ENCODE results near the gene KRTAP17-1.

The KRTAP17-1 gene

DNA sequence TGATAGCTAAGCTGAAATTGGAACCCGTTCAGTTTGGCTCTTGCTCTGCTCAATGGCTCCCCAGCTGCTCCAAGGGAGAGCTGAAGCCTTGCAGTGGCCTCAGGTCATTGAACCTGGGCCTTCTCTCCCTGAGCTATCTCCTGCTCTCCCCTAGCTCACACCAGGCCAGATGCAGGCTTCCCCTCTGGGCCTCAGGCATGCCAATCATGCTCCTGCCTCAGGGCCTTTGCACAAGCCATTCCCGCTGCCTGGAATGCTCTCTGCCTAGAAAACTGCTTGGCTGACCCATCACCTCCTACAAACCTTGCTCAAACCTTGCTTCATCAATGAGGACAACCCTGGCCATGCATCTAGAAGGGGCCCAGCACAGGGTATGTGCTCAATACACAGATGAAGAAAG is 16.7 kb upstream of the KRTAP17-1 start:
- no peak for DNase-seq

DNA sequence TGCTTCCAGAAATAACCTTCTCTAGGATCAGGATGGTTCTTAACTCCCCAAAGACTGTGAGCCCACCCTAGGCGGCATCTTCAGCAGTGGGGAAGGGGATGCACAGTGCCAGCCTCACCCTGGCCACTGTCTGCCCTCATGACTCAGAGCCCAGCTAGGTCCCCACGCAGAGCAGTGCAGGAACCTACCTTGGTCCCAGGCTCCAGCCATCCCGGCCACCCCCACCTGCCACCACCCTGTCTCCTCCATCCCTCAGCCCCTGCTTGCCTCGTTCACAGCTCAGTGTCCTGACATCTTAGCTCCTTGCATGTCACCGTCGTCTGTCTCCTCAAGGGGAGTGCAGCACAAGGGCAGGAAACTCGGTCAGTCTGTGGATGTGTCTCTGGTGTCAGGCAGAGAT is 16.1 kb upstream of the KRTAP17-1 start:
- DNase-seq: no peak

DNA sequence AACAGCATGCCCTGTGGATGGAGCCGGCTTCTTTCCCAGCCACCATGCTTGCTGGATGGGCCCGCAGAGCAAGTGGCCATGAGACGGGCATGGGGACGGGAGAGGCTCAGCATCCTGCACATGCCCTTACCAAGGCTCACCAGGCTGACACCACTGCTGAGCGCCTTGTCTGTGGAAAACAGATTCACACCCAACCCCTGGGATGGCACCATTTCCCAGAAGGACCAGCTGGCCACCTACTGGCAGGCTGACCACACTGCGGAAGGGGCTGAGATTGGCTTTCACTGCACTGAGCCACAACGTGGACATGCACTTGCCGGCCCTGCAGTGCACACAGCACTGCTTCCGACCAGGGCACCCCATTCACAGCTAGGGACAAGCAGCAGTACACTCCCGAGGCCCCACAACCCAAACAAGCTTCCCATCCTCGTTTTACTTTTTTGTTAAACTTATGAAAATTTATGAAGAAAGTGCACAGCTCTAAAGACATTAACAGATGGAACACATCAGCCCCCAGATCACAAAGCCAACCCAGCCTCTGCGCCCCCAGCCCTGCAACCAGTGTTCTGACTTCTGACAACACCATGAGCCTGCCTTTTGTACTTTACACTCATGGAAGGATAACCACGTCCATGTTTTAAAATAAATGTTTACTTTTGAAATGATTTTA is 13.9 kb upstream of the KRTAP17-1 start:
- peak; percentile 60 for DNase-seq

DNA sequence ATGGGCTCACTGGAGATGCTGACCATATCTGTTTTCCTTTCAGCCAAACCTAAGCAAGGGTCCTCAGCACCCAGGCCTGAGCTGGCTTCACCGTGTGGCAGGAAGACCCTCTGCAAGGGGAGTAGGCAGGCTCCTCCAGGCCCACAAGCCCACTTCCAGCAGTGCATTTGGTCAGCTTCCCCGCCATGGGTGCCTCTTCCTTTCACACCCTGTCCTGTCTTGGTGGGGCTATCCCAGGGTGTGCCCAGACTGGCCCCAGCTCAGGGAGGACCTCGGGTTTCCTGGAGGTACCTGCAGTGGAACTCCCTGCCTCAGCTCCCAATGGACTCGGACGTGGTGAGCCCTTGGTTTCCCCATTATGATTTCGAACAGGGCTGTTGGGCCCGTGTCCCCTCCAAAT is 12.7 kb upstream of the KRTAP17-1 start:
- no peak for DNase-seq

DNA sequence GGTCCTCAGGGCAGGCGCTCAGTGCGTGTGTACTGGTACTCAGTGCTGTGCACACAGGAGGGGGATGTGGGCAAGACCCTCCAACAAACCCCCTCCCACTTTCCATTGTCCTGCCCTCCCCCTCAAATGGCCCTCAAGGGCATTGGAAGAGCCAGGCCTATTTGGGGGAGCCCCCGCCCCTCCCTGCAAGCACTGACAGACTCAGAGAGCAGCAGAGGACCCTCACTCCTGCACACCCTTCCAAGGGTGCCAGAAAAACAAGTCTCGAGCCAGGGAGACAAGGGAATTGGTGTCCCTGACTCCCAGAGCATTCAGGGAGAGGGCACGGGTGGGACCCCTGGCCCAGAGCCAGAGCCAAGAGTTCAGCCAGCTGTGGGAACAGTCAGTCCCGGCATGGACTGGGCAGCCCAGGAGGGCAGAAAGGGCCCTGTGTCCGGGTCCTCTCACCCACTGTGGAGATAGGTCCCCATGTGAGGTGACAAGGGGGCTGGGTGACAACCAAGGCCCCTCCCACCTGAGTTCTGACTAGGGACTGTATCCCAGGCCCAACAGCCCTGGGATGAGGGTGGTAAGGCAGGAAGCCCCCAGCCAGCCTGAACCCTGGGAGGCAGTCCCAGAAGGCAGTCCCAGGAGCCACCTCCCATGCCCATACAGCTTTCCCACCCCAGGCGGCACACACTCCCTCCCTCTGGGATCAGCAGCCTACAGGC is 12.1 kb upstream of the KRTAP17-1 start:
- no peak for DNase-seq

DNA sequence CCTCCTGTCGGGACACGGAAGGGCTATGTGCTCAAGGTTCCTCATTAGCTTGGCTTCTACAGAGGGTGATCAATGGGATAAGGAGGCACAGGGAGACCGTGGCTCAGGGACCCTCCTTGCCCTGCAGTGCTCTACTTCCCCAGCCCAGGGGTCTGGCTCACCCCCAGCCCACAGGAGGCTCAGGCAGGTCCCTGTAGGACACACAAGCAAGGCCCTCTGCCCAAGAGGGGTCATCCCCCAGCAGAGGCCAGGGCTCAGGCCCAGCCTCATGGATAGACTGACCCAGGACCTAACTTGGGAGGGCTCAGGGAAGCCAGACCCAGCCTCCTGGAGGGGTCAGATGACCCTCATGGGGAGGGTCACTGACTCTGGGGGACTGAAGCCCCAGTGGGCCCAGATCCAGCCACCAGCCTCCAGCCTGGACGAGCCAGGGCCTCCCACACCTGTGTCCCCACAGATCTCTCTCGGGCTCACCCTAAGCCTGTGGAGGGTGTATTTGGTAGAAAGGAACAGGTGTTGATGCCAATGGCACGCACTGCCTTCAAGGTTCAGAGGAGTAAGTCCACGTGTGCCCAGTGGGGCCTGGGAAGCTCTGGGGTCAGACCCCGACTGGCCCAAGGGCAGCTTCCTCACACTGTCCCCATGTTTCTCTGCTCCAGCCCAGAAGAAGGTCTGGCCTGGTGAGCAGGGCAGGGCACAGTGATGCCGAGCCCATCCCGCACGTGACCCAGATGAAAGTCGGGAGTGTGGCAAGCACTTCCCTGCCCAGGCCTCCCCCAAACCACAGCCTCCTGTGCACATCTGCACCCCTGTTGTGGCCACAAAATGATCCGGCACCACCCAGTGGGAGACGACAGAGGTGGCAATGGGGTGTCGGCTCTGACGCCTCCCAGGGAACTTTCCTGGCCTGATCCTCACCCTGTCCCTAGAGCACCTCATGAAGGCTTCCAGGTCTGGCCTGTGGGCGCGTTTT is 10.9 kb upstream of the KRTAP17-1 start:
- DNase-seq: no peak

DNA sequence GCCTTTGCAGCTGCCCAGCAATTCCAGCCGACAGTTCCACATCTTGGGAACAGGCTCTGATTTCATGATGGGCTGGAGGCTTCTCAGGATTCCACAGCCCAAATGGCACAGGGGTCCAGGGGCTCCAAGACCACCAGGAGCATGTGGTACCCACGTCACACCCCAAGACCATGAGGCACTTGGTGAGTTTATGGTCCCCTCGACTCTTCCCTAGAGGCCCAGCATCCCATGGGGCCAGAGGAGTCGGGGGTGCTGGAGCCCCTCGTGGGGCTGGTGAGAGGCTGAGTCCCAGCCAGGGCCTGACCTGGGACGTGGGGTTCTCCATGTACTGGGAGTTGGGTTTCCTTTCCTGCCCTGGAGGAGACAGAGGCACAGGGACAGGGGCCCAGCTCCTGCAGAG is 10.1 kb upstream of the KRTAP17-1 start:
- DNase-seq: no peak

DNA sequence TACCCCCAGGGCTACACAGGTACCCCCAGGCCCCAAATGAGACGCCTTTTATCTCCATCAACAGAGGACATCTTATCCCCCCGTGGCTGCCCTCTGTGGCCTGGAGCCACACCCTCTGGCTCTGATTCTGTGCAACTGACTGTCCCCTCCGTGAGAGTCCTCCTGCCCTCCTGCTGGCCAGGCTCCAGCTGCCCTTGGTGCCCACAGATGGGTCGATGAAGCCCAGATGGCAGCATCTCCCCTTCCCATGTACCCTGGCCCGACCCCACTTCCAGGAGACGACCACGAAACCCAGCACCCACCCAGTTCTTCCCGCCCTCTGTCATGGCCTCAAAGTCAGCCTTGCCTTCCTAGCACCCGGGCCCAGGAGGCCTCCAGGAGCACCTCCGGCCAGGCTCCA is 9.6 kb upstream of the KRTAP17-1 start:
- no peak for DNase-seq

DNA sequence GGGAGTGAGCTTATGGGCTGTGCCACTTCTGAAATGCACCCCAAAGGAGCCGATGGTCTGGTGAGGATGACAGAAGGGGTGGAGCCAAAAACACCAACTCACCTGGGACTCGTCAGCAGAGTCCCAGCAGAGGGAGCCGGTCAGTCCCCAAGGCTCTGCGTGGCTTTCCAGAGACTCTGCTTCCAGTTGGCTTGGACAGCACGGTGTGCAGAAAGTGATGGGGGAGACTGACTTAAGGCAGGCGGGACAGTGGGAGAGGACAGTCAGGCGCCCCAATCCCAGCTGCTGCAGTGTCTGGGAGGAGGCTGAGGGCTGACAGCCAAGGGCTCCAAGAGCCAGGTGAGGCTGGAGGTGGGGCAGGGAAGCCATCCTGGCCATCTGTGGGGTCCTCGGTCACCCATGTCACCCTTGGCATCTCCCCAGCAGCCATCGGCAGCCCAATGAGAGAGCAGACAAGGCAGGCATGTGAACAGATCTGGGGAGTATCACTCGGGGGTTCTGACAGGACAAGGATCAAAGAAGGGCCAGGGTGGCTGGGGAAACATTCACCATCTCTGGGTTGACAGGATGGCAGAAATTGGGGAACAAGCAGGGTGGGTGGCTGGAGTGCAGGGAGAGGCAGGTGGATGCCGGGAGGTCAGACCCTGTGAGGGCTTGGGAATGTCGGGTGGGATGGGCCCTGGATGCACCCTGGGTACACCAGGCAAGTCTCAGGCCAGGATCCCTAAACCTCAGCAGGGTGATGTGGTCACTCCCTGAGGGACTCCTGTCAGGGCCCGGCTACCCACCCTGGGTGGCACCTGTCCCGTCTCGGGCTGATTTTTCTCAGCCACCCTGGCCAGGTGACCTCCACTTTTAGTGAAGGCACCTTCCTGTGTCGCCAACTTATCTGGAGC is 8.9 kb upstream of the KRTAP17-1 start:
- DNase-seq: no peak

DNA sequence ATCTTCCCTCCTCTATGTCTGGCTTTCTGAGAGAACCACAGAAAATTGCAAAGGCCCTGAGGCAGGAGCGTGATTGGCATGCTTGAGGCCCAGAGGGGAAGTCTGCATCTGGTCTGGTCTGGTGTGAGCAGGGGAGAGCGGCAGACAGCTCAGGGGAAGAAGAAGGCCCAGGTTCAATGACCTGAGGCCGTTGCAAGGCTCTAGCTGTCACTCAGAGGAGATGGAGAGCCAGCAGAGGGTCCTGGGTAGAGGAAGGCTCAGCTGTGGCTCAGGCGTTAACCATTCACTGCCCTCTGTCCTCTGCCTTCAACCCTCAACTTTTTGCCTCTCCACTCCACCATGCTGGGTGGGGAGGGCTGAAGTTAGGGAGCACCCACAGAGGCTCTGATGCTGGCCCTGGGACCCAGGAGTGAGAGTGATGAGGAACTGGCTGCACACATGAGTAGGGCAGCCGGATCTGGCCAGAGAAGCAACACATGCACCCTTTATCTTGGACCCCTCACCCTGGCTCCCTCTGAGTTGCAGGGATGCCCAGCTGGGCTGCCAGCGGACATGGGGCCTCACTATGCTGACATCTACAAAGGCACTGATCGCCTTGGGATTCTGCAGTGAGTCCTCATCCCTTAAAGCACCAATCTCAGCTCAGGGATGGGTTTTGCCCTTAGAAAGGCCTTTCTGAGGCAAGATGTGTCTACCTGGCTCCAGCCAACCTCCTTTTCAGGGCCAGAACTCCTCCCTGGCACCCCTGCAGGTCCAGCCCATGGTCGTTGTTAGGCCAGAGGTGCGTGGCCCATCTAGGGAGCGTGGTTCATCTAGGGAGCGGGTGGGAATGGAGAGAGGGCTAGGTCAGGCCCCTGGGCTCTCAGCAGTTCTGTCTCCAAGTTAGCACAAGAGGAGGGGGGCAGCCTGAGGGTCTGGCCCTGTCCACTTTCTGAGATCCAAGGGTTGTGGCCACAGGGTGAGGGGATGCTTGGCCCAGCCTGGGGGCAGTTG is 7.7 kb upstream of the KRTAP17-1 start:
- no peak for DNase-seq

DNA sequence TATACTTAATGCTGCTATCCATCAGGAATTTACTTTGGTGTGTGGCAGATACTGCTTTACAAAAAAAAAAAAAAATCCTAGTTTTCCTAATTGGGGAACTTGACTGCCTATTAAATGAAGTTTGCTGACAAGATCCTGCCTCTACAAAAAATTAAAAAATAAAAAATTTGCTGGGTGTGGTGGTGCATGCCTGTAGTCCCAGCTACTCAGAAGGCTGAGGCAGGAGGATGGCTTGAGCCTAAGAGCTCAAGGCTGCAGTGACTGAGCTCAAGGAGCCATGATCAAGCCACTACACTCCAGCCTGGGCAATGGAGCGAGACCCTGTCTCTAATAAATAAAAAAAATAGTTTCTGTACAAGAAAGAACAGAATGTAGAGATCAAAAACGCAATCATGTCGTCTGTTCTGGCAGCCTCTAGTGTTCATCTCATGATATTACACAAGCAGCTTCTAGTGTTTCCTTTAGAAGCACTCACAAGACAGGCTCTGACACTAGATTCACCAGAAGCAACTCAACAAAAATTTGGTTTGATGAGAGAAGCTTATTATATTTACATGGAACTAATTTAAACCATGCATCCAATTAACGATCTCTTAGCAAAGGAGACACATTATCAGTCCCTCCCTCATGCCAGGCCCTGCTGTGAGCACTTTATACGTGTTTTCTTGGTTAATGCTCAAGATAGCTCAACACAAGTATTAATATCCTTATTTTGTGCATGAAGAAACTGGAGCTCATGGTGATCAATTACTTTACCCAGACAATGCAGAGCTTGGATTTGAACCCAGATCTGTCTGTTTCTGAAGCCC is 6.8 kb upstream of the KRTAP17-1 start:
- DNase-seq: no peak

DNA sequence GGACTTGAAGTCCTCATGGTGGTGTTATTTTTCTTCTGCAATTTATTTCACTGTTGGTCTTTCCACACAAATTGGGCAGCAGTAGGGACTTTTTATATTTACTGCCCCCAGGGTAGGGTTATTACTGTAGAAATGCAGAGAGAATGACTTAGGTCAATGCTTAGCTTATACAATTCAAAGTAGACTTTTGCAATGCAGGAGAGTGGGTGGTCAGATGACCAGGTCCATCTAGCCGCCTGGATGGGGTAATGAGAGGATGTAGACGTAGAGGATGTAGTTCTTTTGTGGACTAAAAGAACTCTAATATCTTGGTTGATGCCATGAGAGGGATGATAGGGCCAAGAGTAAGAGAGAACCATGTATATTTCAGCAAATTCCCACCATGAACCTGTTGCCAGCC is 2.7 kb upstream of the KRTAP17-1 start:
- no peak for DNase-seq

DNA sequence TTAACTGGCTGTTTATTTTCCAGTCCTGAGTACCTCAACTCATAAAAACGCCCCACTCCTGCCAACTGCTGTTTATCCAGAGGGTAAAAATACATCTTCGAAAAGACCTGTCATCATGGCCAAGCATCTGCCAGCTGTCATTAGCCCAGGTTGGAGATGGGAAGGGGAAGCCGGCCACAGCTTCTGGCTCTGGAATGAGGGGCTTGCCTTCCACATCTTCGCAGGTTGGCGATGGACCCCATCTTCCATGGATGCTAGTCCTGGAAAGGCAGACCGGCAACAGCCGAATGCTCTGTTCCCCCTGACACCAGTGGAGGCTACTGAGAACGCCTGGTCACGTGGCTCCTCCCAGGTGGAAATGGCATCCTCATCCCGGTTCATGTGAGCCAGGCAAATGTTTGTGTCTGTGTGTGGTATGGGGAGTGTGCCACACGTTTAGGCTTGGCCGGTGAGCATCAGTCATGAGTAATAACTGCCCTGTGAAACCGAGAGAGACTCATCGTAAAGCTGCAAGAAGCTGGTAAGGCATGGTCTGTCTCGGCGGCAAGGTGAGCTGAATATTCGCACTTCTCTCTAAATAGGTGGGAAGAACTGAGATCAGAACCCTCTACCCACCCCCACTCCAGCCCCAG is 420 bp upstream of the KRTAP17-1 start:
- DNase-seq: no peak

DNA sequence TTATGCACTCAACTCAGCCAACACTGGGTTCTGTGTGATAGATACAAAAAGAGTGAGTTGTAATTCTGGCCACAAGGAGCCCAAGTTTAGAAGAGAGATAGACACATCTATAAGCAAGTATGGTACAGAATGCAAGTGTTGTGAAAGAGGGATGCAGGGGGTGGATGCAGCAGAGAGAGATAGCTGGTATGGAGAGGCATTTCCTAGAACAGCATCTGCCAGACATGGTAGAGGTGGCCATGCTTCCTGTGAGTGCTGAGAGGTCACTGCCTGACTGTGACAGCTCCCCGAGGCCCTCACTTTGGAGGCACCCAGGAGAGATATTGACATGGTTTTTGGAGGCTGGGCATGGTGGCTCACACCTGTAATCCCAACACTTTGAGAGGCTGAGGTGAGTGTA is 4.4 kb downstream of the KRTAP17-1 start:
- no peak for DNase-seq

DNA sequence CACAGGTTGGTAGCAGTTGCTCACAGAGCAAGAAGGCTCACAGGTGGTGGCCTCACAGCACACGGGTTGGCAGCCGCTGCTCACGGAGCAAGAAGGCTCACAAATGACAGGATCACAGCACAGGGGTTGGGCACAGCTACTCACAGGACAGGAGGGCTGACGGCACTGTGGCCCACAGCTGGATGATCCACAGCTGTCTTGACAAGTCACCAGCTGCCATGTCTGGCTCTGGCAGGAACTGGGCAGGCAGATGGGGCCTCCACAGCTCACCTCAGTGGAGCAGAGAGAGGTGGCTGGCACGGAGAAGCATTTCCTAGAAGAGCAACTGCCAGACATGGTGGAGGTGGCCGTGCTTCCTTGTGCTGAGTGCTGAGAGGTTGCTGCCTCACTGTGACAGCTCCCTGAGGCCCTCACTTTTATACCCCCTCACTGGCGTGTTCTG is 6.6 kb downstream of the KRTAP17-1 start, which contains the start of gene KRTAP16-1:
Gene KRTAP16-1 (minus strand): TSS at position 392 of the 442 bp plus-strand sequence. CDS start 56 bp downstream, at position 336.
- peak; percentile 67 for DNase-seq

DNA sequence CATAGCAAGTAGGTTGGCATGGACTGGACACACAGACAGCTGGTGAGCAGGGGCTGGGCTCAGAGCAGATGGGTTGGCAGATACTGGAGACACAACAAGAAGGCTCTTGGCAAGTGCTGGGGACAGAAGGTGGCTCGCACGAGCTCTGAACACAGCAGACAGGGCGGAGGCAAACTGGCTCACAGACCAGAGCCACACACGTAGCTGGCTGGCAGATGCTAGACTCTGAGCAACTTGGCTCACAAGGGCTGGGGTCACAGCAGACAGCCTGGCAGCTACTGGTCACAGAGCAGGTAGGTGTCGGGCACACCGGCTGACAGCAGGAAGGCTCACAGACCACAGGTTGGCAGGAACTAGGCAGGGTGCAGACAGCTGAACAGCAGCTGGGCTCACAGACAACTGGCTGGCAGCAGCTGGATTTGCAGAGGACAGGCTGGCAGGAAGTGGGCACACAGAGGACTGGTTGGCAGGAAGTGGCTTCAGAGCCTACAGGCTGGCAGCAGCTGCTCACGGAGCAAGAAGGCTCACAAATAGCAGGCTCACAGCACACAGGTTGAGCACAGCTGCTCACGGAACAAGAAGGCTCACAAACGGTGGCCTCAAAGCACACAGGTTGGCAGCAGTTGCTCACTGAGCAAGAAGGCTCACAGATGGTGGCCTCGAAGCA is 7.1 kb downstream of the KRTAP17-1 start:
- peak; percentile 68 for DNase-seq

DNA sequence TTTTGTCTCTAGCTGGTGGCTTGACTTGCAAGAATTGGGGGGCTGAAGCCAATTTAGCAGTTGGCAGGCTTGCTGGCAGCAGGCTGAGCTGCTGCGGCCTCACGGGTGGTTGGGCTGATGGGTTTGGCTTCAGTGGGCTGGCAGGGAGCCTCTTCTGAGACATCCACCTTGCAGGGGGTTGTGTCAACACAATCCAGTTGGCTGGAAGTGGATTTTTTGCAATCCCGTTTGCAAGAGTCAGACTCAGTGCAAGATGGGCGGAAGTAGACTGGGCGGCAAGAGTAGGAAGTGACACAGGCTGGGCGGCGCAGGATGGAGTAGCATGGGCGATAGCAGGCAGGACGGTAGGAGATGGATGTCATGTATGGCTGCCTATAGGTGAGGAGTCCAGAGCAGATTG is 7.9 kb downstream of the KRTAP17-1 start:
- DNase-seq: no peak

DNA sequence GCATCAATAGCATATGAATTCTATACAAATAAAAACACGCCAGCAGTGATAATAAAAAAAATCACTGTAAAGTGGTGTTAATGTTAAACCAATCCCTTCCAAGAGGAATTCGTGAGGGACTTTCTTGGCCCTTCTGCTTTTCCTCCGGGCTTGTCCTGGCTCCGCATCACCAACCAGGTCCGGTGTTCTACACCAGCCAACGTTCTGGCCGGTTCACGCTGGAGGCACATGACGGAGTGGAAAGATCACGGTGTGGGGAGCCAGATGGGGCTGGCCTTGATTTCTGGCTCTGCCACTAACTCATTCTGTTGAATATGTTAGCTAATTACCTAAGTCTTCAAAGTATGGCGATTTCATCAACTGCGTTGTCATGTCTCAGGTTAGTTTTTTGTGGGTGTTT is 11.4 kb downstream of the KRTAP17-1 start:
- no peak for DNase-seq

DNA sequence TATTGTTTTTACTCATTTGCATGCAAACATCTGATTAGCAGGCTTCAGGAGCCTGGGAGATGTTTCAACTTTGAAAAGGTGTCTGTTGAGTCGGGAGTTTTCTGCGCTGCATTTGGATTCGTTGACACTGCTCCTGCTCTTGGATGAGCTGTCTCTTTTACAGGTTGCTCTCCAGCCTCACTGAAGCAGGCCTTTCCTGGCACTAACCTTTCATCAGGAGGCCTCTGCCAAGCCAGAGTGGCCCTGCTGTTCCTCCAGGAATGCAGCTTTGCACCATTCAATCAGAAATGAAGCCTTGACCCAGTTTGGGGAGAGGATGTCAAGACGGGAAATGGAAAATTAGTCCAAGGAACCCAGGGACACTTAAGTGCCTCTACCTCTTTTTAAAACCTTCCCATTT is 12.5 kb downstream of the KRTAP17-1 start:
- no peak for DNase-seq
